Panc1 (cell line): ENCODE results near the gene PTGIR. TPM values are rescaled to one million over a fixed set of nuclear protein-coding genes. Genes with fewer than 3 reads are reported as not detected.

Source experiments
- ATAC-seq: fragments of 200-7000 bp; cut with Tn5 transposase; 2 replicates; pipeline ENCODE4 v1.9.1; 2020; ENCODE audit warnings: mild to moderate bottlenecking, moderate library complexity
- BruUV-seq: library from RNA; stranded (reverse); fragments of 400-500 nt; replicated peaks from 2 replicates; lab custom pipeline; 2021; lab: Mats Ljungman, UMichigan
- CTCF ChIA-PET: fragments of 300-600 bp; sonication (Branson Sonifier 250); formaldehyde crosslinking; loops from one replicate; lab custom pipeline; 2022; ENCODE audit warnings: antibody characterized with exemption; lab: Charles Lee
- POLR2A ChIA-PET: fragments of 300-600 bp; sonication (Branson Sonifier 250); formaldehyde crosslinking; loops from one replicate; lab custom pipeline; 2022; ENCODE audit warnings: antibody characterized with exemption; lab: Charles Lee
- DNase-seq: peaks from one replicate; pipeline ENCODE4 v3.0.0-alpha.2; 2010; ENCODE audit warnings: low read depth, low spot score
- H3K27ac ChIP-seq: 2 replicates; pipeline ENCODE4 v1.5.1; 2011; ENCODE audit warnings: mild to moderate bottlenecking, low read length, inconsistent platforms
- H3K27me3 ChIP-seq: fragments of 200-500 bp; sonication (Bioruptor generic); 2 replicates; pipeline ENCODE4 v1.6.0; 2014; ENCODE audit warnings: low read length, inconsistent platforms; ENCODE audit not compliant: control insufficient read depth, insufficient read depth
- H3K36me3 ChIP-seq: fragments of 200-500 bp; sonication (Bioruptor generic); 2 replicates; pipeline ENCODE4 v1.5.1; 2014; ENCODE audit warnings: inconsistent platforms, mild to moderate bottlenecking, low read length, moderate library complexity; ENCODE audit not compliant: control insufficient read depth, insufficient read depth
- H3K4me1 ChIP-seq: 2 replicates; pipeline ENCODE4 v1.5.1; 2011; ENCODE audit warnings: inconsistent platforms, mild to moderate bottlenecking, low read length, moderate library complexity; ENCODE audit not compliant: control insufficient read depth, insufficient read depth
- H3K4me3 ChIP-seq, 2 experiments: 2 replicates each; pipeline ENCODE4 v1.5.1; 2011 to 2012; ENCODE audit warnings: low read depth in 2 of 2, low read length in 2 of 2, mild to moderate bottlenecking in 2 of 2, inconsistent platforms in 1 of 2, moderate library complexity in 1 of 2
- H3K9me3 ChIP-seq: fragments of 200-500 bp; sonication (Bioruptor generic); 2 replicates; pipeline ENCODE4 v1.5.1; 2014; ENCODE audit warnings: low read depth, mild to moderate bottlenecking, inconsistent platforms, low read length, moderate library complexity; ENCODE audit not compliant: control insufficient read depth, insufficient read depth
- CTCF ChIP-seq: fragments of 450-650 bp; IDR thresholded peaks from 2 replicates; pipeline ENCODE4 v1.5.1; 2017; ENCODE audit warnings: mild to moderate bottlenecking
- POLR2AphosphoS5 ChIP-seq: IDR thresholded peaks from 2 replicates; pipeline ENCODE4 v1.6.1; 2012; ENCODE audit warnings: mild to moderate bottlenecking, low read depth, low read length, moderate library complexity
- SIN3A ChIP-seq: IDR thresholded peaks from 2 replicates; pipeline ENCODE4 v1.6.1; 2012; ENCODE audit warnings: low read depth, mild to moderate bottlenecking, low read length, moderate library complexity, borderline replicate concordance; ENCODE audit not compliant: insufficient read depth
- TCF7L2 ChIP-seq: IDR thresholded peaks from 2 replicates; pipeline ENCODE4 v1.6.1; 2011; ENCODE audit warnings: mild to moderate bottlenecking, low read depth, low read length, inconsistent platforms
- in situ Hi-C: cut with HindIII; loops from 2 replicates; pipeline ENCODE4 v1.10.0; 2016; ENCODE audit warnings: low sequenced_read_pairs, low pct_unique_long_range_greater_than_20kb
- intact Hi-C: fragments of 100-400 bp; cut with micrococcal nuclease; formaldehyde crosslinking; loops from one replicate; pipeline ENCODE4 v1.10.0; 2022; ENCODE audit not compliant: unreplicated experiment
- total RNA-seq: library from RNA; stranded (reverse); gene quantifications from one replicate; pipeline ENCODE4 v1.2.1, GENCODE V29; 2021; ENCODE audit not compliant: unreplicated experiment
- TF ChIP-seq, protein P1 (sequence below), 2 experiments: IDR thresholded peaks; 2 replicates each; pipeline ENCODE4 v1.6.1; 2011 to 2012; ENCODE audit warnings: low read depth in 2 of 2, control low read depth in 1 of 2, low read length in 1 of 2, mild to moderate bottlenecking in 1 of 2, moderate library complexity in 1 of 2; ENCODE audit not compliant: insufficient read depth in 1 of 2

The PTGIR gene
- total RNA-seq, 1 experiment from 2014 or later: 0.08 TPM

- in situ Hi-C loops (no loop called here), intact Hi-C loops (no loop called here)
- no peak overlapping the region for H3K4me3 ChIP-seq
- peaks cover 5% of the 10 kb centered on the region for H3K36me3 ChIP-seq
- no peak for TF ChIP-seq CTCF
- TF ChIP-seq TCF7L2: no peak
- TF ChIP-seq POLR2AphosphoS5: no peak
- TF ChIP-seq, protein P1, sequence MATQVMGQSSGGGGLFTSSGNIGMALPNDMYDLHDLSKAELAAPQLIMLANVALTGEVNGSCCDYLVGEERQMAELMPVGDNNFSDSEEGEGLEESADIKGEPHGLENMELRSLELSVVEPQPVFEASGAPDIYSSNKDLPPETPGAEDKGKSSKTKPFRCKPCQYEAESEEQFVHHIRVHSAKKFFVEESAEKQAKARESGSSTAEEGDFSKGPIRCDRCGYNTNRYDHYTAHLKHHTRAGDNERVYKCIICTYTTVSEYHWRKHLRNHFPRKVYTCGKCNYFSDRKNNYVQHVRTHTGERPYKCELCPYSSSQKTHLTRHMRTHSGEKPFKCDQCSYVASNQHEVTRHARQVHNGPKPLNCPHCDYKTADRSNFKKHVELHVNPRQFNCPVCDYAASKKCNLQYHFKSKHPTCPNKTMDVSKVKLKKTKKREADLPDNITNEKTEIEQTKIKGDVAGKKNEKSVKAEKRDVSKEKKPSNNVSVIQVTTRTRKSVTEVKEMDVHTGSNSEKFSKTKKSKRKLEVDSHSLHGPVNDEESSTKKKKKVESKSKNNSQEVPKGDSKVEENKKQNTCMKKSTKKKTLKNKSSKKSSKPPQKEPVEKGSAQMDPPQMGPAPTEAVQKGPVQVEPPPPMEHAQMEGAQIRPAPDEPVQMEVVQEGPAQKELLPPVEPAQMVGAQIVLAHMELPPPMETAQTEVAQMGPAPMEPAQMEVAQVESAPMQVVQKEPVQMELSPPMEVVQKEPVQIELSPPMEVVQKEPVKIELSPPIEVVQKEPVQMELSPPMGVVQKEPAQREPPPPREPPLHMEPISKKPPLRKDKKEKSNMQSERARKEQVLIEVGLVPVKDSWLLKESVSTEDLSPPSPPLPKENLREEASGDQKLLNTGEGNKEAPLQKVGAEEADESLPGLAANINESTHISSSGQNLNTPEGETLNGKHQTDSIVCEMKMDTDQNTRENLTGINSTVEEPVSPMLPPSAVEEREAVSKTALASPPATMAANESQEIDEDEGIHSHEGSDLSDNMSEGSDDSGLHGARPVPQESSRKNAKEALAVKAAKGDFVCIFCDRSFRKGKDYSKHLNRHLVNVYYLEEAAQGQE (IDR thresholded peaks at IDR 0.05; ENCODE audit: insufficient read depth in 1 of 2, low read depth in 2 of 2, low read length in 1 of 2): no peak
- no peak for TF ChIP-seq SIN3A
- no peak overlapping the region for H3K27ac ChIP-seq
- no peak for ATAC-seq
- peaks cover 14% of the 10 kb centered on the region for H3K4me1 ChIP-seq
- DNase-seq: no peak
- no peaks in the 10 kb centered on the region for H3K27me3 ChIP-seq
- BruUV-seq: no TSS peak
- POLR2A ChIA-PET: no interaction called here
- H3K9me3 ChIP-seq: no peaks in the 10 kb centered on the region
- CTCF ChIA-PET: no interaction called here
Observed at GRCh38 chr19:46607448-46607841, 17.4 kb downstream of the PTGIR start.

DNA sequence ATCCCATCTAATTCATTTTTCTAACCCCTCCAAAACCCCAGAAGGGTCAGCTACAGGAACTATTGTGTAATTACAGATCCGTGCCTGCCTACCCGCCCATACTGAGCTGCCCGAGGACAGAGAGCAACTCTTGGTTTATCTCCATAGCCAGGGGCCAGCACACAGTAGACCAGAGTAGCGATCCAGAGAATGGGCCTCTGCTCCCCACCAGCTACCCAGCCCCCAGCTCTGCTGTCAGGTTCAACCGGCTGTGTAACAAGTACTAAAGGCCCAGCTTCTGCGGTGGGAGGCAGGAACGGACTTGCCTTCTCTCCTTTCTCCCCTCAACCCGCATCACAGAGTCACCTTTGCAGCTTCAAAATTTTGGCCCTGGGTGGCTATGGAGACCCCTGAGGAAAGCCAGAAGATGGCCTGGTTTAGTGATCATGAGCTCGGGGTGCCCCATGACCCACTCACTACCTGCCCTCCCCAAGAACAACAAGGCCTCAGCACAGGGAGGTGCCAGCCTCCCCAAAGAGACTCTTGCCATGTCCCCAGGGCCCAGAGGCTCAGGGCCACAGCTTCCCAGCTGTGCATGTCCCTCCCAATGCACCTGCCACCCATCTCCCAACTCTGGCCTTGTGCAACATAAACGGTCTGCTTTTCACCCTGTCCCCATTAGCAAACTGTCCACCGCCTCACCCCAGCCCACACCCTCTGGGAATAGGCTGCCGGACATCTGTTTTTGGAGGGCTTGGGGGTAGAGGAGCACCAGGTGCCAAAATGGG, 18.0 kb downstream of the PTGIR start:
- intact Hi-C loops (no loop called here), in situ Hi-C loops (no loop called here)
- peaks cover 5% of the 10 kb centered on the region for H3K36me3 ChIP-seq
- no peak for DNase-seq
- no peak for ATAC-seq
- no TSS peak for BruUV-seq
- TF ChIP-seq, protein P1 (IDR thresholded peaks at IDR 0.05; ENCODE audit: insufficient read depth in 1 of 2, low read depth in 2 of 2, low read length in 1 of 2): no peak
- TF ChIP-seq POLR2AphosphoS5: no peak
- no peak for TF ChIP-seq TCF7L2
- TF ChIP-seq CTCF: no peak
- no peak for TF ChIP-seq SIN3A
- H3K4me3 ChIP-seq: no peak overlapping the region
- H3K27me3 ChIP-seq: no peaks in the 10 kb centered on the region
- POLR2A ChIA-PET: no interaction called here
- no peak overlapping the region for H3K27ac ChIP-seq
- H3K9me3 ChIP-seq: no peaks in the 10 kb centered on the region
- CTCF ChIA-PET: no interaction called here
- H3K4me1 ChIP-seq: peaks cover 14% of the 10 kb centered on the region
